Testis (tissue), 3 donors: Measurements from ENCODE around the gene ASTE1. TPM values are rescaled to one million over a fixed set of nuclear protein-coding genes. Genes with fewer than 3 reads are reported as not detected.
A peak's percentile ranks its signal among the peaks of the same experiment; 100 is the strongest.

ENCODE experiments used
- DNase-seq: peaks from one replicate; pipeline ENCODE4 v3.0.0-alpha.2; 2019
- H3K27ac ChIP-seq, 2 donors: fragments of 200-600 bp; sonication (generic); one replicate each; pipeline ENCODE4 v1.5.1; 2019
- H3K27me3 ChIP-seq: fragments of 200-600 bp; sonication (generic); one replicate; pipeline ENCODE4 v1.5.1; 2019
- H3K36me3 ChIP-seq: fragments of 200-600 bp; sonication (generic); one replicate; pipeline ENCODE4 v1.5.1; 2017; ENCODE audit warnings: low read depth; ENCODE audit errors: missing control alignments
- H3K4me1 ChIP-seq: fragments of 200-600 bp; sonication (generic); one replicate; pipeline ENCODE4 v1.5.1; 2019
- H3K4me3 ChIP-seq, 2 donors: fragments of 200-600 bp; sonication (generic); one replicate each; pipeline ENCODE4 v1.5.1; 2017 to 2019
- H3K9me3 ChIP-seq: fragments of 200-600 bp; sonication (generic); one replicate; pipeline ENCODE4 v1.5.1; 2017
- POLR2A ChIP-seq: fragments of 450-650 bp; IDR thresholded peaks from one replicate; pipeline ENCODE4 v1.6.1; 2017; ENCODE audit warnings: antibody characterized with exemption, mild to moderate bottlenecking, moderate library complexity
- WGBS, 2 donors: methylation state at CpG; one replicate each; pipeline ENCODE4 v1.1.5; 2018; 5-methylcytosine and 5-hydroxymethylcytosine counted together
- intact Hi-C: fragments of 100-400 bp; cut with DNase I; formaldehyde crosslinking; loops from one replicate; pipeline ENCODE4 v1.15.1; 2023; ENCODE audit warnings: low total_unique reads
- polyA plus RNA-seq: library from polyadenylated mRNA; stranded (reverse); fragments of 350-450 nt; fragmentation: Illumina TruSeq; extraction: RNeasy Lipid Tissue Mini Kit (QIAGEN cat#74804); gene quantifications from one replicate; pipeline ENCODE4 v1.2.3, GENCODE V29; 2014; ENCODE audit warnings: low read depth, low replicate concordance; ENCODE audit not compliant: insufficient read depth
- total RNA-seq, 2 donors: library from RNA; depleted of rRNA; stranded (reverse); fragments of >200 nt; gene quantifications; one replicate each; pipeline ENCODE4 v1.2.3, GENCODE V29; 2016
- TF ChIP-seq, protein P1 (sequence below), 3 experiments: fragments of 450-650 bp in 2 of 3; fragments of 200-600 bp in 1 of 3; sonication (generic) in 1 of 3; IDR thresholded peaks; one replicate each; pipeline ENCODE4 v1.5.1; 2016 to 2019; ENCODE audit warnings: antibody characterized with exemption in 3 of 3, mild to moderate bottlenecking in 2 of 3, moderate library complexity in 1 of 3

The ASTE1 gene
- total and polyA plus RNA-seq, 3 donors from 2014 or later, result 9.8 to 17.2 (median 13.0) TPM

DNA sequence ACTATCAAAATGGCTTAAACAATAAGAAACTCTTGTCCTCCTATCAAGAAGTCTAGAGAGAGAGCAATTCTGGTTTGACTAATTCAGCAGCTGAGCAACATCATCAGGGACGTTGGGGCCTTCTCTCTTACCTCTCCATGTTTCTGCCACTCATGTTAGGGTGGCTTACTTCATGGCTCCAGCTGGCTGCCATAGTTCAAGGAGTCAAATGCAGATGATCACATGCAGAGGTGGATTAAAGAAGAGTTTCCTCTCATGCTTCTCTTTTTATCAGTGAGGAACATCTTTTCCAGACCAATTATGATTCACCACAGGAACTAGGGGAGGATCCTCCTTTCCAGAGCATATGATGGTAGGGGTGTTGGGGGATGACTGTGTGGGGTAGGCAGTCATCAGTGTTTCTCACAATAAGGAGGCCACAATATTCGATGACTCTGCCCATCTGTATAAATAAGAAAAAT, 45.5 kb upstream of the ASTE1 start:
- 68 to 76% methylated on average over 2 of the region's 2 CpGs for WGBS, 2 donors
- no peaks in the 10 kb centered on the region for H3K36me3 ChIP-seq
- no peaks in the 10 kb centered on the region for H3K27me3 ChIP-seq
- H3K4me3 ChIP-seq, result no peak overlapping the region
- H3K9me3 ChIP-seq, result no peaks in the 10 kb centered on the region
- no peak overlapping the region for H3K27ac ChIP-seq
- intact Hi-C loops, result no loop called here
- H3K4me1 ChIP-seq, result no peaks in the 10 kb centered on the region
- no peak for DNase-seq
- TF ChIP-seq, protein P1, sequence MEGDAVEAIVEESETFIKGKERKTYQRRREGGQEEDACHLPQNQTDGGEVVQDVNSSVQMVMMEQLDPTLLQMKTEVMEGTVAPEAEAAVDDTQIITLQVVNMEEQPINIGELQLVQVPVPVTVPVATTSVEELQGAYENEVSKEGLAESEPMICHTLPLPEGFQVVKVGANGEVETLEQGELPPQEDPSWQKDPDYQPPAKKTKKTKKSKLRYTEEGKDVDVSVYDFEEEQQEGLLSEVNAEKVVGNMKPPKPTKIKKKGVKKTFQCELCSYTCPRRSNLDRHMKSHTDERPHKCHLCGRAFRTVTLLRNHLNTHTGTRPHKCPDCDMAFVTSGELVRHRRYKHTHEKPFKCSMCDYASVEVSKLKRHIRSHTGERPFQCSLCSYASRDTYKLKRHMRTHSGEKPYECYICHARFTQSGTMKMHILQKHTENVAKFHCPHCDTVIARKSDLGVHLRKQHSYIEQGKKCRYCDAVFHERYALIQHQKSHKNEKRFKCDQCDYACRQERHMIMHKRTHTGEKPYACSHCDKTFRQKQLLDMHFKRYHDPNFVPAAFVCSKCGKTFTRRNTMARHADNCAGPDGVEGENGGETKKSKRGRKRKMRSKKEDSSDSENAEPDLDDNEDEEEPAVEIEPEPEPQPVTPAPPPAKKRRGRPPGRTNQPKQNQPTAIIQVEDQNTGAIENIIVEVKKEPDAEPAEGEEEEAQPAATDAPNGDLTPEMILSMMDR (IDR thresholded peaks at IDR 0.05), result no peak
- no peak for TF ChIP-seq POLR2A

GRCh38 chr3:131067983-131068382, 41.4 kb upstream of the ASTE1 start:
- no peak overlapping the region for H3K4me3 ChIP-seq
- DNase-seq, result no peak
- H3K9me3 ChIP-seq, result no peaks in the 10 kb centered on the region
- H3K36me3 ChIP-seq, result no peaks in the 10 kb centered on the region
- intact Hi-C loops, result no loop called here
- no peaks in the 10 kb centered on the region for H3K27me3 ChIP-seq
- H3K4me1 ChIP-seq, result no peaks in the 10 kb centered on the region
- TF ChIP-seq, protein P1 (IDR thresholded peaks at IDR 0.05), result no peak
- TF ChIP-seq POLR2A, result no peak
- H3K27ac ChIP-seq, result no peak overlapping the region

DNA sequence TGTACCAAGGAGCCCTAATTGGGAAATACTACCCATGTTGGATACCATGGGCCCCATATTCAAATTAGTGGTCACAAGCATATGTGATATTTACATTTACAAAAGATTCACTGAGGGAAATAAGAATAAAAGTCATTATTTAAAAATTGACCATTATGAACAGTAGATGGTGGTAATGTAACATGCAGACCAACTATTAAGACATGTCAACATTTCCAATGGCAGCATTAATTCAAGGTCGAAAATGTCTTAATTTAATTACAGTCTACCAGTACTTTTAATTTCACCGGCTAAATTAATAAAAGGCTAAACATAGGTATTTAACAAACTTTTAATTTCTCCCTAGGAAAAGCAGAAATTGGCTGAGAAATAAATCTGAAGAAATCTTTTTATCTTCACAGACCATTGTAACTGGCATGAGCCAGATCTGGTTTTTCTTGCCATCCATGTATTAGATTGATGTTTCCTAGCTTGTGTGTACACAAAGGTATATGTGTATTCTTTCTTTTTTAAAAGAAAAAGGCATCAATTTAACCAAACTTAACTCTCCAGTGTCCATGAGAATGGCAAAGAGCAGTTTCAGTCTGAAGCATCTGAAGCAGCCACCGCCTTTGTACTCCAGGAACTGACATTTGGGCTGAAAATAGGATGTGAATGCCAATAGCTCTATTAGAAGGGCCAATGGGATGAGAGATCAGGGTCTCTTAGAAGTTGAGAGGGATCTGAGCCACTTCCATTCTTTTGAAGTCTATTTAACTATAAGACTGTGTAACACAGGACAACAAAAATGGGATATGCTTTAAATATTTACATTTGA, 26.6 kb upstream of the ASTE1 start:
- no peak overlapping the region for H3K27ac ChIP-seq
- 75 to 77% methylated on average over 3 of the region's 3 CpGs for WGBS, 2 donors
- no peaks in the 10 kb centered on the region for H3K27me3 ChIP-seq
- intact Hi-C loops, result no loop called here
- DNase-seq, result no peak
- no peaks in the 10 kb centered on the region for H3K36me3 ChIP-seq
- H3K4me3 ChIP-seq, result no peak overlapping the region
- no peaks in the 10 kb centered on the region for H3K9me3 ChIP-seq
- H3K4me1 ChIP-seq, result no peaks in the 10 kb centered on the region
- TF ChIP-seq, protein P1 (IDR thresholded peaks at IDR 0.05), result peak in 1 of 3 experiments; percentile 8
- TF ChIP-seq POLR2A, result no peak

GRCh38 chr3:131050001-131050400, 23.4 kb upstream of the ASTE1 start:
- no peak for DNase-seq
- Histone ChIP-seq H3K4me3 (no peak overlapping the region), H3K27ac (no peak overlapping the region), H3K36me3 (no peaks in the 10 kb centered on the region), H3K27me3 (no peaks in the 10 kb centered on the region), H3K4me1 (no peaks in the 10 kb centered on the region), H3K9me3 (no peaks in the 10 kb centered on the region)
- TF ChIP-seq POLR2A, result no peak
- TF ChIP-seq, protein P1 (IDR thresholded peaks at IDR 0.05), result no peak
- 67 to 73% methylated on average over 3 of the region's 3 CpGs for WGBS, 2 donors
- intact Hi-C loops, result no loop called here

- Histone ChIP-seq H3K4me3 (no peak overlapping the region), H3K27ac (no peak overlapping the region), H3K36me3 (no peaks in the 10 kb centered on the region), H3K4me1 (no peaks in the 10 kb centered on the region), H3K27me3 (no peaks in the 10 kb centered on the region), H3K9me3 (no peaks in the 10 kb centered on the region)
- 62 to 72% methylated on average over 7 of the region's 7 CpGs for WGBS, 2 donors
- TF ChIP-seq, protein P1 (IDR thresholded peaks at IDR 0.05), result no peak
- TF ChIP-seq POLR2A, result no peak
- DNase-seq, result no peak
- intact Hi-C loops, result no loop called here
Measured at GRCh38 chr3:131048030-131048429, 21.4 kb upstream of the ASTE1 start.
